H9 (cell line): Measurements from ENCODE around the gene ARHGAP26. TPM values are rescaled to one million over a fixed set of nuclear protein-coding genes. Genes with fewer than 3 reads are reported as not detected.

Experiments used
- DNase-seq: peaks from one replicate; pipeline ENCODE4 v3.0.0-alpha.2; 2017
- H2AFZ ChIP-seq: one replicate; pipeline ENCODE4 v1.6.1; 2013; ENCODE audit warnings: mild to moderate bottlenecking, low read length, control low read depth, moderate library complexity
- H2AK5ac ChIP-seq: 2 replicates; pipeline ENCODE4 v1.6.1; 2013; ENCODE audit warnings: low read length, control low read depth, mixed read lengths; ENCODE audit not compliant: insufficient read length
- H2BK120ac ChIP-seq: one replicate; pipeline ENCODE4 v1.6.1; 2013; ENCODE audit warnings: low read depth, mild to moderate bottlenecking, low read length, control low read depth, inconsistent platforms; ENCODE audit not compliant: poor library complexity, severe bottlenecking
- H2BK12ac ChIP-seq: 2 replicates; pipeline ENCODE4 v1.6.1; 2013; ENCODE audit warnings: low read length, control low read depth, mixed read lengths, low read depth; ENCODE audit not compliant: insufficient read length
- H2BK15ac ChIP-seq: 2 replicates; pipeline ENCODE4 v1.6.1; 2013; ENCODE audit warnings: low read depth, low read length, control low read depth
- H2BK20ac ChIP-seq: one replicate; pipeline ENCODE4 v1.6.1; 2013; ENCODE audit warnings: low read depth, mild to moderate bottlenecking, low read length, control low read depth, inconsistent platforms; ENCODE audit not compliant: poor library complexity, severe bottlenecking
- H2BK5ac ChIP-seq: 2 replicates; pipeline ENCODE4 v1.6.1; 2013; ENCODE audit warnings: low read length, control low read depth, mixed read lengths; ENCODE audit not compliant: insufficient read length
- H3K14ac ChIP-seq: 2 replicates; pipeline ENCODE4 v1.6.1; 2013; ENCODE audit warnings: low read length, control low read depth; ENCODE audit not compliant: insufficient read depth
- H3K18ac ChIP-seq: 2 replicates; pipeline ENCODE4 v1.6.1; 2013; ENCODE audit warnings: low read depth, mild to moderate bottlenecking, mixed read lengths, low read length, control low read depth; ENCODE audit not compliant: insufficient read length
- H3K23ac ChIP-seq: 2 replicates; pipeline ENCODE4 v1.6.1; 2013; ENCODE audit warnings: low read length, control low read depth, mixed read lengths, low read depth; ENCODE audit not compliant: insufficient read length
- H3K23me2 ChIP-seq: 2 replicates; pipeline ENCODE4 v1.6.1; 2013; ENCODE audit warnings: low read depth, mild to moderate bottlenecking, mixed read lengths, low read length, control low read depth; ENCODE audit not compliant: insufficient read length, poor library complexity, severe bottlenecking
- H3K27ac ChIP-seq: 2 replicates; pipeline ENCODE4 v1.5.1; 2013; ENCODE audit warnings: low read length, control low read depth, mixed read lengths, low read depth; ENCODE audit not compliant: insufficient read length
- H3K27me3 ChIP-seq: 2 replicates; pipeline ENCODE4 v1.6.1; 2013; ENCODE audit warnings: low read length, control low read depth, inconsistent platforms; ENCODE audit not compliant: insufficient read depth
- H3K4ac ChIP-seq: 2 replicates; pipeline ENCODE4 v1.6.1; 2013; ENCODE audit warnings: low read depth, mild to moderate bottlenecking, control low read depth, inconsistent platforms, low read length, moderate library complexity
- H3K4me1 ChIP-seq: 2 replicates; pipeline ENCODE4 v1.6.1; 2013; ENCODE audit warnings: low read length, control low read depth, inconsistent platforms; ENCODE audit not compliant: insufficient read depth
- H3K4me2 ChIP-seq: 2 replicates; pipeline ENCODE4 v1.6.1; 2013; ENCODE audit warnings: low read length, control low read depth, mixed read lengths; ENCODE audit not compliant: insufficient read length, insufficient read depth
- H3K56ac ChIP-seq: 2 replicates; pipeline ENCODE4 v1.6.1; 2013; ENCODE audit warnings: low read depth, mild to moderate bottlenecking, mixed read lengths, low read length, control low read depth; ENCODE audit not compliant: insufficient read length
- H3K79me1 ChIP-seq: 2 replicates; pipeline ENCODE4 v1.6.1; 2013; ENCODE audit warnings: low read depth, mild to moderate bottlenecking, moderate library complexity, low read length, control low read depth, inconsistent platforms; ENCODE audit not compliant: insufficient read depth, poor library complexity, severe bottlenecking
- H3K79me2 ChIP-seq: 2 replicates; pipeline ENCODE4 v1.6.1; 2013; ENCODE audit warnings: low read length, control low read depth, inconsistent platforms; ENCODE audit not compliant: insufficient read depth
- H3K9ac ChIP-seq: 2 replicates; pipeline ENCODE4 v1.6.1; 2013; ENCODE audit warnings: low read length, control low read depth, mixed read lengths; ENCODE audit not compliant: insufficient read length; ENCODE audit errors: extremely low read depth
- H3K9me3 ChIP-seq: one replicate; pipeline ENCODE4 v1.6.1; 2013; ENCODE audit warnings: low read depth, low read length, inconsistent platforms; ENCODE audit not compliant: control insufficient read depth
- H3T11ph ChIP-seq: one replicate; pipeline ENCODE4 v1.6.1; 2013; ENCODE audit warnings: mild to moderate bottlenecking, low read length, control low read depth, inconsistent platforms
- H4K20me1 ChIP-seq: one replicate; pipeline ENCODE4 v1.6.1; 2013; ENCODE audit not compliant: control insufficient read depth, insufficient read length, insufficient read depth
- H4K5ac ChIP-seq: 2 replicates; pipeline ENCODE4 v1.6.1; 2013; ENCODE audit warnings: low read depth, mild to moderate bottlenecking, mixed read lengths, low read length, control low read depth; ENCODE audit not compliant: insufficient read length
- H4K8ac ChIP-seq: replicated peaks from 2 replicates; pipeline ENCODE4 v1.6.1; 2013; ENCODE audit warnings: low read length, control low read depth, mixed read lengths, low read depth; ENCODE audit not compliant: insufficient read length
- H4K91ac ChIP-seq: 2 replicates; pipeline ENCODE4 v1.6.1; 2013; ENCODE audit warnings: low read depth, mild to moderate bottlenecking, moderate library complexity, mixed read lengths, low read length, control low read depth; ENCODE audit not compliant: insufficient read length
- H3K27ac Mint-ChIP-seq, 3 experiments: 2 replicates in 2 of 3; 3 replicates in 1 of 3; pipeline ENCODE4 v1.8.0; 2020 to 2021; ENCODE audit warnings: mixed read lengths in 3 of 3, mild to moderate bottlenecking in 1 of 3, moderate library complexity in 1 of 3
- H3K27me3 Mint-ChIP-seq: 2 replicates; pipeline ENCODE4 v1.8.0; 2021; ENCODE audit warnings: low read depth, mild to moderate bottlenecking, moderate library complexity, mixed read lengths
- H3K36me3 Mint-ChIP-seq, 3 experiments: 2 replicates in 2 of 3; 3 replicates in 1 of 3; pipeline ENCODE4 v1.8.0; 2020 to 2021; ENCODE audit warnings: low read depth in 3 of 3, mixed read lengths in 3 of 3; ENCODE audit not compliant: insufficient read depth in 1 of 3
- H3K4me1 Mint-ChIP-seq, 2 experiments: 2 replicates each; pipeline ENCODE4 v1.8.0; 2020; ENCODE audit warnings: mixed read lengths in 2 of 2
- H3K4me3 Mint-ChIP-seq, 2 experiments: 2 replicates in 1 of 2; 3 replicates in 1 of 2; pipeline ENCODE4 v1.8.0; 2020 to 2021; ENCODE audit warnings: mild to moderate bottlenecking in 2 of 2, mixed read lengths in 2 of 2, moderate library complexity in 1 of 2
- H3K9me3 Mint-ChIP-seq, 2 experiments: 2 replicates in 1 of 2; 3 replicates in 1 of 2; pipeline ENCODE4 v1.8.0; 2020; ENCODE audit warnings: mild to moderate bottlenecking in 2 of 2, mixed read lengths in 2 of 2, moderate library complexity in 1 of 2
- WGBS: extraction: QIAGEN DNeasy Blood & Tissue Kit; methylation state at CpG from one replicate; pipeline ENCODE4 v1.1.7; 2013; ENCODE audit warnings: missing lambda C conversion rate, low lambda C conversion rate, mixed read lengths; ENCODE audit not compliant: insufficient read length; ENCODE audit errors: extremely low coverage; 5-methylcytosine and 5-hydroxymethylcytosine counted together
- total RNA-seq: library from RNA; stranded (reverse); gene quantifications from 2 replicates; pipeline ENCODE4 v1.2.1, GENCODE V29; 2021
- TF ChIP-seq, protein P1 (sequence below): fragments of 200-600 bp; sonication (generic); conservative IDR thresholded peaks from 3 replicates; pipeline ENCODE4 v1.8.0; 2021; ENCODE audit warnings: antibody characterized with exemption, mild to moderate bottlenecking

Gene ARHGAP26
- total RNA-seq, 1 experiment from 2014 or later = 13.8 TPM

DNA sequence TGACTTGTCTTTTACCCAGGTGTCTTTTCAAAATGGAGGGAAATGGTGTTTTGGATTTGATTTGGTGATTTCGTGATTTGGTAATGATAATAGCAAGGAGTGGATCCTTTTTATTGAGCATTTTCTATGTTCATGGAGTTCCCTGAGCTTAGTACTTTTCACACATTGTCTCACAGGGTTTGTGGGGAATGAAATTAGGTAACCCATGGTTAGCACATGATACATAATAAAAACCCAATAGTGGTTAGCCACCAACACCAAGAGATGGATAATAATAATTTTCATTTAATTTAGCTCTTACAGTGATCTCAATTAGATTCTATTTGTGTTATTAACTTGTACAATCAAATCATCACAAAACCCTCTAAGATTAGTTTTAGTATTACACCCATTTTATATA, 65.4 kb downstream of the ARHGAP26 start:
- H4K8ac ChIP-seq = no peak overlapping the region
- H3K9me3 ChIP-seq = no peaks in the 10 kb centered on the region
- no peak overlapping the region for H2BK20ac ChIP-seq
- no peaks in the 10 kb centered on the region for H3K9me3 Mint-ChIP-seq
- H2AK5ac ChIP-seq = no peak overlapping the region
- no peak overlapping the region for H3K27ac Mint-ChIP-seq
- no peaks in the 10 kb centered on the region; a peak in 1 of 7 replicates for H3K36me3 Mint-ChIP-seq
- H3T11ph ChIP-seq = no peak overlapping the region
- no peaks in the 10 kb centered on the region for H3K79me2 ChIP-seq
- H3K27me3 ChIP-seq = no peaks in the 10 kb centered on the region
- H3K4me1 Mint-ChIP-seq = peaks cover 19 to 22% of the 10 kb centered on the region in 2 experiments
- no peak overlapping the region for H4K91ac ChIP-seq
- H2BK120ac ChIP-seq = no peak overlapping the region
- H3K18ac ChIP-seq = no peak overlapping the region
- no peak overlapping the region for H3K27ac ChIP-seq
- no peaks in the 10 kb centered on the region for H3K23me2 ChIP-seq
- no peak overlapping the region for H3K9ac ChIP-seq
- H3K79me1 ChIP-seq = no peaks in the 10 kb centered on the region
- no peak for DNase-seq
- no peak overlapping the region for H3K4me2 ChIP-seq
- H3K27me3 Mint-ChIP-seq = no peaks in the 10 kb centered on the region
- no peaks in the 10 kb centered on the region for H3K4me1 ChIP-seq
- no peak overlapping the region for H3K14ac ChIP-seq
- H2BK12ac ChIP-seq = no peak overlapping the region
- TF ChIP-seq, protein P1, sequence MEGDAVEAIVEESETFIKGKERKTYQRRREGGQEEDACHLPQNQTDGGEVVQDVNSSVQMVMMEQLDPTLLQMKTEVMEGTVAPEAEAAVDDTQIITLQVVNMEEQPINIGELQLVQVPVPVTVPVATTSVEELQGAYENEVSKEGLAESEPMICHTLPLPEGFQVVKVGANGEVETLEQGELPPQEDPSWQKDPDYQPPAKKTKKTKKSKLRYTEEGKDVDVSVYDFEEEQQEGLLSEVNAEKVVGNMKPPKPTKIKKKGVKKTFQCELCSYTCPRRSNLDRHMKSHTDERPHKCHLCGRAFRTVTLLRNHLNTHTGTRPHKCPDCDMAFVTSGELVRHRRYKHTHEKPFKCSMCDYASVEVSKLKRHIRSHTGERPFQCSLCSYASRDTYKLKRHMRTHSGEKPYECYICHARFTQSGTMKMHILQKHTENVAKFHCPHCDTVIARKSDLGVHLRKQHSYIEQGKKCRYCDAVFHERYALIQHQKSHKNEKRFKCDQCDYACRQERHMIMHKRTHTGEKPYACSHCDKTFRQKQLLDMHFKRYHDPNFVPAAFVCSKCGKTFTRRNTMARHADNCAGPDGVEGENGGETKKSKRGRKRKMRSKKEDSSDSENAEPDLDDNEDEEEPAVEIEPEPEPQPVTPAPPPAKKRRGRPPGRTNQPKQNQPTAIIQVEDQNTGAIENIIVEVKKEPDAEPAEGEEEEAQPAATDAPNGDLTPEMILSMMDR = no peak
- H4K20me1 ChIP-seq = no peaks in the 10 kb centered on the region
- H2AFZ ChIP-seq = no peak overlapping the region
- H2BK15ac ChIP-seq = no peak overlapping the region
- WGBS = 100% methylated on average over 1 of the region's 1 CpG
- no peak overlapping the region for H3K23ac ChIP-seq
- H3K56ac ChIP-seq = no peak overlapping the region
- H3K4ac ChIP-seq = no peak overlapping the region
- no peak overlapping the region for H2BK5ac ChIP-seq
- no peak overlapping the region for H3K4me3 Mint-ChIP-seq
- no peak overlapping the region for H4K5ac ChIP-seq
